GM03348 (cell line): ENCODE measurements around the gene PMFBP1.

Experiments
- DNase-seq: peaks from one replicate; pipeline ENCODE4 v3.0.0; 2012; ENCODE audit warnings: low spot score

Gene PMFBP1

DNA sequence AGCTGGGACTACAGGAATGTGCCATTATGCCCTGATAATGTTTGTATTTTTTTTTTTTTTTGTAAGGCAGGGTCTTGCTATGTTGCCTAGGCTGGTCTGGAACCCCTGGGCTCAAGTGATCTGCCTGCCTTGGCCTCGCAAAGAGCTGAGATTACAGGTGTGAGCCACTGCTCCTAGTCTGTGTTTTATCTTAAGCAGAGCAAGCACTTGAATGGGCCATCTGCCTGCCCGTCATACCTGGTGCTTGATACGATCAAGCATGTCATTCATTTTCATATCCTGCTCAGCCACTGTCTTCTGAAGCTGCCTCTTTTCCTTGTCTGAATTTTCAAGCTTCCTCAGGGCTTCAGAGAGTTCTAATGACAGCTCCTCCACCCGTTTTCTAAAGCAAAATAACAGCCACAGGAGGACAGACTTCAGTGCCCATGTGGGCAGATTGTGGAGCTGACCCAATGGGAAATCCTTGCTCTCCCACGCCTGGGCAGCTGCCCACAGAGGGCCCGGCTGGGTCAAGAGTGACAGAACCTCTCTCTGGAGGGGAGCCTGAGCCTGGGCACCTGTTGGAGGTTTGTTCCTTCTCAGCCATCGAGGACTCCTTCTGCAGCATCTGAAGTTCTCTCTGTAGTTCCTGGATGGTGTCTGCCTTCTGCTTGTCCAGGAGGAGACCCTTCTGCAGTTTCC is 41.8 kb downstream of the PMFBP1 start:
- DNase-seq = no peak

DNA sequence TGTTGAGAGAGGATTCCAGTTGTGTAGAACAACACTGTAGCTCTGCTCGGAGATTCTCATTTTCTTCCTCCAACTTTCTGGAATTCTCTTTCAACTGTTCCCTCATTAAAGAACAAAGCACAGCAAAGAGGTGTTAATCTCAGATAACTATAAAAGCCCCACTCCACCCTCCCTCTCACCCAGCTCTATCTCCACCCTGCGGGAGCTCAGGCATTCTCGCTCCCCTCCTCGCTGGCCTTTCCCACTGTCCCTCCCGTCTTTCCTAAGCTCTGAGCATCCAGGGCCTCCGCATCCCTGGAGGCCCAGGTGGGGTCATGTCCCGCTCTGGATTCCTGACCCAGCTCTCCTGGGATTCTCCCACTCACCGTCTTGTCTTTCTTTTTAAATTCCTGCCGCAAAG is 43.3 kb downstream of the PMFBP1 start:
- DNase-seq = no peak

DNA sequence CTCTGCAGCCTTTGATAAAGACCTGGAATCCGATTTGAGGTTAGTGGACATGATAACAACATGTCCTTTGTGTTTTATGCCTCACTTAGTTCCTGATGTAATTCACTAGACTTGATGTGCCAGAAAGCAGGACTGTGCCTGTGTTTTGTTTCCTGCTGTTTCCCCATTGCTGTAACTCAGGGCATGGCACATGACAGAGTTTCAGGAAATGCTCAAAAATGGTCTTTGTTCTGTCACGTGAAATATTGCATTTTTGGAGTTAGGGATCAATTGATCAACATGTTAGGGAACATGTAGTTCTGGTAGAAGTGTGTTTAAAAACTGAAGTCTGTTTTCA is 45.6 kb downstream of the PMFBP1 start:
- DNase-seq = no peak

DNA sequence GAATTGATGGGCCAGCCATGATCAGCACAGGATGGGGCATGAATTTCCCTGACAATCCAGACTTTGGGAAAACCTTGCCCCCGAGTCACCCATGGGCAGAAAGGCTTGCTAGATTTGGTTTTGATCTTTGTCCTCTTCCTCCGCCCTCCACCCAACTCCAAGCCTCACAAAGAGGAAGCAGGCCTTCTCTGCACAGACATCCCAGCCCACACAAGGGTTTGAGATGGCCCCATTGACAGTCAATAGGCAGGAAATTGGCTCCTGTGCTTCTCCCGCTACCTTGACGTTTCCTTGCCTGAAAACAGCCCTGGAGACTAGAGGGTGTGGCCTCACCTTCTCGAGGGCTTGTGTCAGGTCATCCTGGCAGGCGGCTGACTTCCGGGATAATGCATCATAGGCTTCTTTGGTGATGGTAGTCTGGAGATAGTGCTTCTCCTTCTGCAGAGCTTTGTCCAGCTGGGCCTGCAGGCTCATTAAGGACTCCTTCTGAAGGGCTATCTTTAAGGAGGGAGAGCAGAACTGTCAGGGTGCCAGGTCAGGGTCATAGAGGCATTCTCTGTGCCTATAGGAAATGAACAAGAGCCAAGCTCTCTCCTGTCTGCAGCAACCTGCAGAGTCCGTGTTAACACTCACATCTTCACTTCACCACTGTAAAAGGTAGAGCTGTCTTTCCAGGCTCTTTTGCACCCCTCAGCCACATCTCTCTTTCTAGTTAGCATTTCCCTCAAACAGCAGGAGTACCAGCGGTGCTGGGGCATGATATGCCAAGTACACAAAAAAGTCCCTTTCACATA is 46.1 kb downstream of the PMFBP1 start:
- DNase-seq = no peak

DNA sequence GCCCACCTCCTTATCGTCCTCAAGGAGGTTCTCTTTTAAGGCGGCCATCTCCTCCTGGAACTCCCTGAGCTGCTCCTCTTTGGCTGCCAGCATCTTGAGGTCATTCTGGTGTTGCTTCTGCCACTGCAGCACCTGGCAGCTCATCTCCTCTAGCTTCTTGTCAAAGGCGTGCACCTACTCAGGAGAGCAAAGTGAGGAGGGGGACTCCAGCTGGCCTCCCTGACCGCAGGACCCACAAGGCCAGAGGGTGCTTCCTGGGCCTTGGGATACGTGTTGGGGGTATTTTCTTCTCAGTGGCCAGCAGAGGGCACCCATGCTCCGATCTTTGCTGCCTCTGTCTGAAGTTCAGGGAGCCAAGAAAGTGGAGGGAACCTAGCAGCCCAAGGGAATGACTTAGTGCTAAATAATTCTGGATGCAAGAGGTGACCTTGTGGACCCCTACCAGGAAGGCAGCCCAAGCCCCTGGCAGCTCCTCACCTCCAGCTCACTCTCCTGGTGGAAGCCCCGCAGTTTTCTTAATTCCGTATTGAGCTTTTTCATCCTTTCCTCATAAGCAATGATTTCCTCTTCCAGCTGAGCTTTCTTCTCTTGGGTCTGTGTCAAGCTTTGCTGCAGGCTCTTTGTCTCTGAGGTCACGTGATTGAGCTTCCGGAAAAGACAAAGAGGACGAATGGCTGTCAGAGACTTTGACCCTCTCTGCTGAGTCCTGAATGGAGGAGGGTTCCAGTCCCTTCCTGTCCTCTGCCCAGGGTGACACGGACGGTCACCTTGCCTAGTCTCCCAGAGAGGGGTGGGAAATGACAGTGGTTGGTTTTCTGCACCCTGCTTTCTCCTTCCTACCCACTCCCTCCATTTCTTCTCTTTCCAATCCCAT is 47.0 kb downstream of the PMFBP1 start:
- DNase-seq = peak; percentile 91

DNA sequence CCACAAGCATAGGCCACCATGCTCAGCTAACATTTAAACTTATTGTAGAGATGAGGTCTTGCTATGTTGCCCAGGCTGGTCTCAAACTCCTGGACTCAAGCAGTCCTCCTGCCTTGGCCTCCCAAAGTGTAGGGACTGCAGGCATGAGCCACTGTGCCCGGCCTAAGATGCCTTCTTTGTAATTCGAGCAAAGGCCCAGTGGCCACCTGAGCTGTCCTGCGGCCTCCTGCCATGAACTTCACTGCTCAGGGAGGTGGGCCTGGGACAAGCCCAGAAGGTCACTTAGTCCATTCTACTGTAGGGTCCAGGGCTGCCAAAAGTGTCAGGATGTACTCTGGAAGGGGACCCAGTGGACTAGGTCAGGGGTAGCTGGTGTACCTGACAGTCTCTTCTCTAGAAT is 47.8 kb downstream of the PMFBP1 start:
- no peak for DNase-seq

DNA sequence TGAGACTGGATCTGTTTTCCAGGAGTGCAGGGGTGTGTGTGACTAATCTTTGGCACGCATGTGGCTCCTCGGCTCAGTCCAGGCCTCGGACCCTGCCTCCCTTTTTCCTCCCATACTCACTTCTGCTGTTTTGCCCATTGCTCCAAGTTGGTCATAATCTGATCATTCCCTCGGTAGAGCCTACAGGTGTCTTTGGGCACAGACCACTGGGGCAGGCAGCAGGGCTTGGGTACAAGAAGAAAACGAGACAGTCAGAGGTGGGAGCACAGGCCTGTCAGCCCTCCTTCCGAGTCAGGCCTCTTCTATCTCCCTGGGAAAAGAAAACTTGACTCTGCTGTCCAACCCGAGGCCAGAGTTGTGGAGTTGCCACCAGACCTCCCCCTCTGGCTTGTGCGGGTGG is 48.5 kb downstream of the PMFBP1 start:
- no peak for DNase-seq

DNA sequence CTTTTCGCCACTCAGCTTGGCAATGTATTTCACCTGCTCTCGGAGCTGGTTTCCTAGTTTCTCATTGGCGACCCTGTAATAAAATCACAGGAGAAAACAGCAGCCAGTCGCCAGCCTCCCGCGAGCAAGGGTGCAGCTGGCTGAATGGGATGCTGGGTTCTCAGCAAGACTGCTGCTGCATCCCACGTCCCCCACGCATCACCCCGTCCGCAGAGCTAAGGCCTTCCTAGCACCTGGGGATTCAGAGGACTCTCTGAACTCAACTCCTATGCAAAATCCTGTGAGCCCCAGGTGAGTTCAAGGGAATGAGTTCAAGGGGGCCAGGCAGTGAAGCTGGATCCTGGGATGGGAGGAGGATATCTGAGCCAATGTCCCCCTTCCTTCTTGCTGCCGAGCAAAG is 49.0 kb downstream of the PMFBP1 start:
- no peak for DNase-seq

DNA sequence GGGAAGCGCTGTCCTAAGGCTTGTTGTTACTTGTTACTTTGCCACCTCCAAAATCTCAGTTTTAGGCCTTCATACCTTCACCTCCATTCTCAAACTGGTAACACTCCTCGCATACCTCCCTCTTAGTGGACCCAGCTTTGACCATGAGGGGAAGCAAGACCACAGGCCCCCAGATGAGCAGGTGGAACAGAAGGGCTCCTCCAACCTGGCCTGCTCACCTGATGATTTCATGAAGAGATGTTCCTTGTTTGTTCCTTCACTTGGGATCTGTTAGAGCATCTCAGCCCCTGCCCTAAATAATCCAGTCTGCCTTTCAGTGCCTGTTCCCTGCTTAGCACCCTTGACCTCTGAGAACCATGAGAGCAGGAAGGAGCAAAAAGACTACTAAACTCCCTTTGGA is 49.6 kb downstream of the PMFBP1 start:
- DNase-seq = no peak

DNA sequence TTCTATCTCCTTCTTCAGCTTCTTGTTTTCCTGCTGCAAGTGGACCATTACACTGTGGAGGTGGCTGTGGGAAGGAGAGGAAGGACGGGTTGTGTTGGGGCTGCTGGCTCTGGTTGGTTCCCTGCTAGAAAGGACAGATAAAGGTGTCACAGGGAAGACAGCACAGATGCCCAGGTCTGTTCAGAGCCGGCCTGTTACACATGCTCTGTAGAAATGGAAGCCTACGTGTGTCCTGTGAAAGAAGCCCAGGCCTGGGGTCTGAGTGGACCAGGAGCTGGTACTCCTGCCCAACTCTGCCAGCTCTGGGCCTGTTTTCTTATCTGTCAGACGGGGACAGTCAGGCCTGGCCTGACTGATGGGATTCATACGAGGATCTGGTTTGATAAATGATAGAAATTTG is 51.9 kb downstream of the PMFBP1 start:
- DNase-seq = no peak

DNA sequence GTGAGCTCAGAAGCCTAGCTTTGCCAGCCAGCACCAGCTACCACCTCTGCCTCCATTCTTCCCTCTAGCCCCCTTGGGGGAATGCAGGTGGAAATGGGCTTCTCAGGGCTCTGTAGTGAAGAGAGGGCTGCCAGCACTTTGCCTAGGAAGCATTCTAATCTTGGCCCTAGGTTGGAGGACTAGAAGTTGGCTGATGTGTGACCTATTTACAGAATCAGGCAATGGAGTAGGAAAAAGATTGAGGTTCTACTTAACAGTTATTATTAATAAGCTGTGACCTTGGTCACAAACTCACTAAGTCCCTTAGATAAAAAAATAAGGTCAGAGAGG is 58.4 kb downstream of the PMFBP1 start:
- no peak for DNase-seq

DNA sequence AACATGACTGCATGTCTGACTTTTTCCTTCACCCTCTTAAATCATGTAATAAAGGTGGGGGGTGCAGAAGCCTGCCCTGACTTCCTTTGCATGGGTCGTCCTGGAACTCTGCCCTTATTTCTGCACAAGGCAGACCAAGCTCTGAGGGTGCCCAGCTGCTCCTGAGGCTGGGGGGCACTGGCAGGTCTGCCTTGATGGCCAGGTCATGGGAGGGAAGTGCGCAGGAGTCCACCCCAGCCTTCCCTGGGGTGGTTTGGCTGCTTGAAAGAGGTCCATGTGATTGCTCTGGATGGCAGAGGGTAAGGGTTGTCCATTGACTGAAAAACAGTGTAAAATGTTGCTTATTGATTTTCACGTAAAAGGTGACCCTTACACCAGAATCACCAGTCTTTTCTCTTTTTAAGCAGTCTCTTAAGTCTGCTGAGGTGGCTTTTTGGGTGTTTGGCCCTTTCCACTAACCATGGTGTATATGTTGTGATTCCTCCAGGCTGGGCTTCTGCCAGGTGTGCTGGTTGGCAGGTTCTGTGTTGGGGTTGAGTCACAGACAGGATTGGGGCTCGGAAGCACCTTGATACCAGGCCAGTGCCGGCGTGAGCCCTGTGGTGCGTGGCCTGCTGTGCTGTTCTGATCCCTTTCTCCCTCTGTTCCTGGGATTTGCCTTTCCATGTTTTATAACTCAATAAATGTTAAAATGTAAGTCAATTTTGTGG is 58.9 kb downstream of the PMFBP1 start:
- DNase-seq = no peak

DNA sequence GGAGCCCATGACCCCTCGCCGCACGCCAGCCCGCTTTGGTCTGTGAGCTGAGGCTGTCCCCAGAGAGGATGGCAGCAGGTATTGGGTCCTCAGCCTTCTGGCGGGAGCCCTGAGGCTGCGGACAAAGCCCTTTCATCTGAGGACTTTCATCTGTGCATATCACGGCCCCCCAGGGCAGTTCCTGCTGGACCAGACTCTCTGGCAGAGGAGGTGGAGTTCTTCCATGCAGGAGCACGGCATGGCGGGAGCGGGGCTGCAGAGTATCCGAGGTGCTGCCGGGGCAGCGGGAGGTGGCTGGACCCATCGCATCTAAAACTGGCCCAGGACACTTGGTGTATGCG is 59.5 kb downstream of the PMFBP1 start:
- DNase-seq = no peak

DNA sequence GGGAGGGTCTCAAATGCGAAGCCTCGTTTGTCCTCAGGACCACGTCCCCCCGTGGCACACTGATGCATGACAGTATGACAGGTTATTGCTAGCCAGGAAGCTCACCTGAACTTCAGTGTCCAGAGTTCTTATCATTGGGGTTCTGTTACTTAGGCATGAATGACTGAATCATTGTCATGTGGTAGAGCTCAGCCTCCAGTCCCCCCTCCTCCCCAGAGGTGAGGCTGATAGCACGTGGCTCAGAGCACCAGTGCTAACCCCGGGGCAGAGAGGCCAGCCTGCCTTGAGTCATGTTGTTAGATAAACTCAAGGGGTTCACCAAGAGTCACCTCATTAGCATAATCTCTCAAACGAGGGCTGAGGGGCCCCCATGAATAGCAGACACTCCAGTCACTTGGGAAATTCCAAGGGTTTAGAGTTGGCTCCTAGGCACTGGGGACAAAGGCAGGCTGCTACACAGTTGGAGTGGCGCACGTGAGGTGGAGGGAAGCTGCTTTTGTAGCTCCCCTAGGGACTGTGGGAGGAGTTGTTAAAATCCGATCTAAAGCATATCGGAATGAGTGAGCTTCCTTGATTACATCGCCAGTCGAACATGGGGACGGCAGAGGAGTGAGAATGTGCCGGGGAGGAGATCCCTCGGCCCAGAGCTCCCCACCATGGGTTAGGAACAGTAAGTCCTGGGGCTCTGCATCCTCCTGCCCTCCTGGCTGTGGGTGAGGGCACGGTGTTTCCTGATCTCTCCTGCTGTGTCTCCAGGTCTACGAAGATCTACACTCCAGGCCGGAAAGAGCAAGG is 60.1 kb downstream of the PMFBP1 start:
- DNase-seq = no peak

DNA sequence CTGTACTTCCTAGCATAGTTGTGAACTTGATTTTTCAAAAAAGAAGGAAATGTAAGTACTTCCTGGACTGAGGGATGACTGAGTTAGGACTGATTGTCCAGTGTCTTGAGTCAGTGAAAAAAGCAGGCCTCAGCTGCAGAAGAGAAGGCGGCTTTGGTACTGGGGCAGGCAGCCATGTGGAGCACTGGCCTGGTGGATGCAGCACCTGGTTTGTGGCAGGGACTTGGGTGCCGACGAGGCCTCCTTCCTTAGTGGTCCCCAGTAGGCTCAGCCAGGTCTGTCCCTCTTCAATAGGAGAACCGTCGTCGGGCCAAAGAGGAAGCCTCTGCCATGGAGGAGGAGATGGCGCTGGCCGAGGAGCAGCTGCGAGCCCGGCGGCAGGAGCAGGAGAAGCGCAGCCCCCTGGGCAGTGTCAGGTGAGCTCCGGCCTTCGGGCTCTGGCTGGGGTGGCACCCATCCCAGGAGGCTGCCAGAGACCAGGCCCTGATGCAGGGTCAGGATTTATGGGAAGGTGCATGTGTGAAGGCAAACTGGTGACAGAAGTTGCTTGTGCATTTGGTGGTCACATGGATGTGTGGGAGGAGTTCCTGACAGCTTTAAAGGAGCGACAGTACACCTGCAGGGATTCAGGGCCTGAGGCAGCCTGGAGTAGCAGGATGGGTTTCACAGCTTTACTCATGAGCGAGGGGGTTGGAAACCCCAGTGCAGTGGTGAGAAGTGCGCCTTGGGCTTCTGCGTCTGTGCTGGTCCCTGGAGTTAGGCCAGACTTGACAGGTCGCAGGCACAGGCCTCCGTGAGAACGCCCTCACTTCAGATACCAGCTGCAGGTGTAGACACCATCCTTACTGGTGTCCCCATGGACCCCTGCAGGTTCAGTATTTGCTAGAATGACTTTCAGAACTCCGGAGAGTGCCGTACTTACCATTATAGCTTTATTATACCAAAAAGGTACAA is 61.0 kb downstream of the PMFBP1 start:
- DNase-seq = no peak

DNA sequence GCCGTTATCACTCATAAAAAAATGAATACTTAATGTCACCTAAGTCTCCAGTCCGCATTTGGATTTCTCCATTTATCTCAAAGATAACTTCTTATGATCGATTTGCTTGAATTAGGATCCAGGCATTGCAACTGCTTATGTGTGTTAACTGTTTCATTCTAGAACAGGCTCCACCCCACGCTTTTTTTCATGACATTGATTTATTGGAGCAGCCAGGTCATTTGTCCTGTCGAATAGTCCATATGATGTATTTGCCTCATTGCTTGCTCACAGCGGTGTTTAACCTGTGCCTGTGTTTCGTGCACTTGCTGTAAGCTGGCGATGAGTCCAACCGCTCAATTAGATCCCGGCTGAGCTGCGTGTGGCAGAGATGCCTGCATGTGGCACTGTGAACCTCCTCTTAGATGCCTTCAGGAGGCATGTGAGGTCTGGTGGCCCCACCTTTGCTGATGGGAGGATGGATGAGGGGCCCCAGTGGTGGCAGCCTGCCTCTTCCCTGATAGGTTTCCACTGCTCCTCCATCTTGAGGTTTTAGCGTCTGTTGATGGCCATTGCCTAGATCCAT is 61.9 kb downstream of the PMFBP1 start:
- no peak for DNase-seq

DNA sequence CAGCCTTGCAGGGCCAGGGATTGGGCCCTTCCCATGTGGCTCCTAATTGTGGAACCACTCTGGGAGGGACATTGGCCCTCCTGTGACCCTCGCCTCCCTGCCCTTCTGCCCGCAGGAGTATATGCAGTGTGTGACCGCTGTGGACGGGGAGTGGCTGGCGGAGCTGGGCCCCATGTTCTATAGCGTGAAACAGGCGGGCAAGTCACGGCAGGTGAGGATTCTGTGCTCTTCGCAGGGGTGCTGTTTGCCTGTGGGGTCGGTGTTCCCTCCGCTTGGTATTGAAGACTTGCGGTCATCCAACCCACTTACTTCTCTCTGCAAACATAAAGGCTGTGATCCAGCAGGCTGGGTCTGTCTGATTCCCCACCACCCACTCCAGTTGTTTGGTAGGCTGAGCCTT is 62.7 kb downstream of the PMFBP1 start:
- no peak for DNase-seq

DNA sequence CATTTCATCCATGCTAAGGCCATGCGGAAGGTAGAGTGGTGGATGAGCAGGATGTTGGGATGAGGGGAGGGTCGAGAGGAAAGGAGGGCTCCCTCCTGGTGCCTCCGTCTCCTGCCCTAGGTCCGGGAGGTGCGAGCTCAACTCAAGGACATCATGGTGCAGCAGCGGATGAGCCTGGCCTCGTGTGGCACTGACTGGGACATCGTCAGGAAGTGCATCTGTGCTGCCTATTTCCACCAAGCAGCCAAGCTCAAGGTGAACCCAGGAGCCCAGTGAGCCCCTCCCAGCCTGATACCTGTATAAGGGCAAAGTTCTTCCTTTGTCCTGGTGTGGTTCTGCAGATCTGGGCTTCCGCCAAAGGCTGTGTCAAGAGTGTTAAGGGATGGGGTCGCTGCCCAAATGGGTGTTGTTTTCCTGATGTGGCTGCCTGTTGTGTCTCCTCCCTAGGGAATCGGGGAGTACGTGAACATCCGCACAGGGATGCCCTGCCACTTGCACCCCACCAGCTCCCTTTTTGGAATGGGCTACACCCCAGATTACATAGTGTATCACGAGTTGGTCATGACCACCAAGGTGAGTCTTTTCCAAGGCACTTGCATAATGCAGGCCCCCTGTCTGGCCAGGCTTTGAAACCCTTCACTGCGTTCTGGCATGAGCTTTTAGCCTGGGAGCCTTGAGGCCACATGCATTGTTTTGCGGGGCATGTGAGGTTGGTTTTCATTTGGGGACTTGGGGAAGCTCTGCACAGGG is 63.4 kb downstream of the PMFBP1 start:
- DNase-seq = no peak

DNA sequence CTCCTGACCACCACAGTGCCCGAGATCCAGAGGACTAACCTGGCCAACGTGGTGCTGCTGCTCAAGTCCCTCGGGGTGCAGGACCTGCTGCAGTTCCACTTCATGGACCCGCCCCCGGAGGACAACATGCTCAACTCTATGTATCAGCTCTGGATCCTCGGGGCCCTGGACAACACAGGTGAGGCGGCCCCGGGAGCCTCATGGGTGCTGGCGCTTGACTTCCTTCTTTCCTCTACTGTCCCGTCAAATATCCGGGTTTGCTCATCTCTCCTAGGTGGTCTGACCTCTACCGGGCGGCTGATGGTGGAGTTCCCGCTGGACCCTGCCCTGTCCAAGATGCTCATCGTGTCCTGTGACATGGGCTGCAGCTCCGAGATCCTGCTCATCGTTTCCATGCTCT is 64.6 kb downstream of the PMFBP1 start:
- no peak for DNase-seq

DNA sequence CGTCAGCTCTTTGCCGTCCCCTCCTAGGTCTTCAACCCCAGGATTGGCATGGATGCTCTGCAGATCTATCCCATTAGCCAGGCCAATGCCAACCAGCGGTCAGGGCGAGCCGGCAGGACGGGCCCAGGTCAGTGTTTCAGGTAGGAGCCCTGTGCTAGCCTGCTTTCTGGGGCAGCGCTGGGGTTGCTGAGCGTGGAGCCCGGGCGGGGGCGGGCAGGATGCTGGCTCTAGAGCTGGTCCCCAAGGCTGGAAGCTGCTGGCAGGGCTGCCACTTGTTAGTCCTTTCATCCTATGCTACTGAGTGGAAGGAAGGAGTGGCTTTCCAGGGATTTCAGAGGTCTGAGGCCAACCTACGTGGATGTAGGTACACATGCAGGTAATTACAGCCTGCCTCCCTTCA is 66.0 kb downstream of the PMFBP1 start:
- DNase-seq = no peak
